Loucy (cell line): ENCODE data around the gene GPR52.

Experiments
- H2AFZ ChIP-seq: fragments of 200-600 bp; sonication (generic); 2 replicates; pipeline ENCODE4 v1.6.0; 2016; ENCODE audit warnings: antibody characterized with exemption, mild to moderate bottlenecking, low read length, moderate library complexity
- H3F3A ChIP-seq: fragments of 200-600 bp; 2 replicates; pipeline ENCODE4 v1.6.0; 2016; ENCODE audit warnings: antibody characterized with exemption, low read depth, mild to moderate bottlenecking
- H3K27me3 ChIP-seq: fragments of 200-600 bp; sonication (generic); 2 replicates; pipeline ENCODE4 v1.6.1; 2014; ENCODE audit warnings: low read length, mild to moderate bottlenecking; ENCODE audit not compliant: insufficient read depth, poor library complexity, severe bottlenecking
- H3K36me3 ChIP-seq: fragments of 200-600 bp; sonication (generic); 2 replicates; pipeline ENCODE4 v1.6.1; 2016; ENCODE audit warnings: low read length; ENCODE audit not compliant: insufficient read depth
- H3K4me1 ChIP-seq: fragments of 200-600 bp; sonication (generic); 2 replicates; pipeline ENCODE4 v1.5.1; 2014; ENCODE audit warnings: low read length, mild to moderate bottlenecking; ENCODE audit not compliant: insufficient read depth, poor library complexity, severe bottlenecking
- H3K4me2 ChIP-seq: fragments of 200-600 bp; sonication (generic); 2 replicates; pipeline ENCODE4 v1.6.0; 2014; ENCODE audit warnings: antibody characterized with exemption, low read length, low read depth, mild to moderate bottlenecking; ENCODE audit not compliant: poor library complexity, severe bottlenecking
- H3K4me3 ChIP-seq: fragments of 200-600 bp; sonication (generic); 2 replicates; pipeline ENCODE4 v1.5.1; 2014; ENCODE audit warnings: low read length, mild to moderate bottlenecking, mixed read lengths; ENCODE audit not compliant: poor library complexity, severe bottlenecking
- H3K79me2 ChIP-seq: fragments of 200-600 bp; sonication (generic); 2 replicates; pipeline ENCODE4 v1.6.1; 2014; ENCODE audit warnings: low read length; ENCODE audit not compliant: insufficient read depth
- H3K9ac ChIP-seq: fragments of 200-600 bp; sonication (generic); 2 replicates; pipeline ENCODE4 v1.6.0; 2014; ENCODE audit warnings: mild to moderate bottlenecking, low read depth, low read length, moderate library complexity; ENCODE audit not compliant: poor library complexity, severe bottlenecking
- H3K9me2 ChIP-seq: fragments of 200-600 bp; sonication (generic); replicated peaks from 2 replicates; pipeline ENCODE4 v1.6.1; 2016; ENCODE audit warnings: low read depth, low read length, mixed read lengths
- H3K9me3 ChIP-seq: fragments of 200-600 bp; sonication (generic); 2 replicates; pipeline ENCODE4 v1.6.1; 2014; ENCODE audit warnings: mild to moderate bottlenecking, antibody characterized with exemption, low read length, low read depth; ENCODE audit not compliant: insufficient read depth
- H4K20me1 ChIP-seq: fragments of 200-600 bp; sonication (generic); 2 replicates; pipeline ENCODE4 v1.6.0; 2014; ENCODE audit warnings: antibody characterized with exemption, low read length, mild to moderate bottlenecking; ENCODE audit not compliant: insufficient read depth, poor library complexity, severe bottlenecking
- EZH2phosphoT487 ChIP-seq: fragments of 200-600 bp; IDR thresholded peaks from 2 replicates; pipeline ENCODE4 v1.6.1; 2018; ENCODE audit warnings: antibody characterized with exemption, mild to moderate bottlenecking, moderate library complexity, borderline replicate concordance
- TF ChIP-seq, protein P1 (sequence below): fragments of 200-600 bp; sonication (generic); conservative IDR thresholded peaks from 2 replicates; pipeline ENCODE4 v1.5.1; 2014; ENCODE audit warnings: mild to moderate bottlenecking, antibody characterized with exemption, low read length

The GPR52 gene

DNA sequence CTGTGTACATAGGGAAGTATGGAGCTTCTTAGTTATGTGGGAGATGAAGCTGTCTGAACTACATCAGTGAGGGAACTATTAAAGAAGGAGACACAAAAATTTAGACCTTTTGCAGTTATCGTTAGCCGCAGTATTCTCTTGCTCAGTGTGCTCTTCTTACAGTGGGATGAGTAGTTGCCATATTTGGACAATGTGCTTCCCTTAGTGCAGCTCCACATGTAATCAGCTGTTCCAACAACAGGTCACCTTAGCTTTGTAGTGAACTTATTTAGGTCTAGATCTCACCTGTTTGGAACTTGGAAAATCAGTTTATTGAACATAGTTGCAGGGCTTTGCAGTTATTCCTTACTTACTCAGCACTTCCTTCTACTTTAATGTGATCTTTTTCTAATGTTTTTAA lies 18.1 kb downstream of the GPR52 start:
- no peak overlapping the region for H2AFZ ChIP-seq

DNA sequence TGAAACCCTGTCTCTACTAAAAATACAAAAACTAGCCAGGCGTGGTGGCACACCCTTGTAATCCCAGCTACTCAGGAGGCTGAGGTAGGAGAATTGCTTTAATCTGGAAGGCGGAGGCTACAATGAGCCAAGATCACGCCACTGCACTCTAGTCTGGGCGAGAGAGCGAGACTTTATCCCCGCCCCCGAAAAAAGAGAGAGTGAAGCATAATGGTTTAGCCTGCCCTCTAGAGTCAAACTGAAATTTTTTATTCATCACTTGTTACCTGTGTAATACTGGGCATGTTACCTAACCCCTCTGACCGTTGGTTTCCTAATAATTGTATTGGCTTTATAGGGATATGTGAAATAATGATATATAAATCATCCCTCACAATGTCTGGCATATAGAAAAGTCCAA lies 18.8 kb downstream of the GPR52 start:
- H3K9ac ChIP-seq, result no peak overlapping the region
- no peaks in the 10 kb centered on the region for H4K20me1 ChIP-seq
- H3K9me2 ChIP-seq, result no peaks in the 10 kb centered on the region
- no peaks in the 10 kb centered on the region for H3K79me2 ChIP-seq
- TF ChIP-seq, protein P1, sequence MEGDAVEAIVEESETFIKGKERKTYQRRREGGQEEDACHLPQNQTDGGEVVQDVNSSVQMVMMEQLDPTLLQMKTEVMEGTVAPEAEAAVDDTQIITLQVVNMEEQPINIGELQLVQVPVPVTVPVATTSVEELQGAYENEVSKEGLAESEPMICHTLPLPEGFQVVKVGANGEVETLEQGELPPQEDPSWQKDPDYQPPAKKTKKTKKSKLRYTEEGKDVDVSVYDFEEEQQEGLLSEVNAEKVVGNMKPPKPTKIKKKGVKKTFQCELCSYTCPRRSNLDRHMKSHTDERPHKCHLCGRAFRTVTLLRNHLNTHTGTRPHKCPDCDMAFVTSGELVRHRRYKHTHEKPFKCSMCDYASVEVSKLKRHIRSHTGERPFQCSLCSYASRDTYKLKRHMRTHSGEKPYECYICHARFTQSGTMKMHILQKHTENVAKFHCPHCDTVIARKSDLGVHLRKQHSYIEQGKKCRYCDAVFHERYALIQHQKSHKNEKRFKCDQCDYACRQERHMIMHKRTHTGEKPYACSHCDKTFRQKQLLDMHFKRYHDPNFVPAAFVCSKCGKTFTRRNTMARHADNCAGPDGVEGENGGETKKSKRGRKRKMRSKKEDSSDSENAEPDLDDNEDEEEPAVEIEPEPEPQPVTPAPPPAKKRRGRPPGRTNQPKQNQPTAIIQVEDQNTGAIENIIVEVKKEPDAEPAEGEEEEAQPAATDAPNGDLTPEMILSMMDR, result 0 out of 2 replicates have a peak, but pooled peaks have one; percentile 24
- TF ChIP-seq EZH2phosphoT487, result no peak
- no peak overlapping the region for H3K4me3 ChIP-seq
- no peaks in the 10 kb centered on the region for H3K4me1 ChIP-seq
- H3K27me3 ChIP-seq, result no peaks in the 10 kb centered on the region
- H3K4me2 ChIP-seq, result no peak overlapping the region
- H3K36me3 ChIP-seq, result no peaks in the 10 kb centered on the region
- H2AFZ ChIP-seq, result no peak overlapping the region
- no peaks in the 10 kb centered on the region for H3F3A ChIP-seq
- H3K9me3 ChIP-seq, result no peaks in the 10 kb centered on the region

More for the DNA sequence above, 18.1 kb downstream of the GPR52 start:
- Histone ChIP-seq H3K36me3 (no peaks in the 10 kb centered on the region), H3K9me2 (no peaks in the 10 kb centered on the region), H3K4me1 (no peaks in the 10 kb centered on the region), H3K27me3 (no peaks in the 10 kb centered on the region), H3K9ac (no peak overlapping the region), H3K9me3 (no peaks in the 10 kb centered on the region), H3F3A (no peaks in the 10 kb centered on the region), H3K4me2 (no peak overlapping the region), H4K20me1 (no peaks in the 10 kb centered on the region), H3K4me3 (no peak overlapping the region), H3K79me2 (no peaks in the 10 kb centered on the region)
- TF ChIP-seq, protein P1, result no peak

DNA sequence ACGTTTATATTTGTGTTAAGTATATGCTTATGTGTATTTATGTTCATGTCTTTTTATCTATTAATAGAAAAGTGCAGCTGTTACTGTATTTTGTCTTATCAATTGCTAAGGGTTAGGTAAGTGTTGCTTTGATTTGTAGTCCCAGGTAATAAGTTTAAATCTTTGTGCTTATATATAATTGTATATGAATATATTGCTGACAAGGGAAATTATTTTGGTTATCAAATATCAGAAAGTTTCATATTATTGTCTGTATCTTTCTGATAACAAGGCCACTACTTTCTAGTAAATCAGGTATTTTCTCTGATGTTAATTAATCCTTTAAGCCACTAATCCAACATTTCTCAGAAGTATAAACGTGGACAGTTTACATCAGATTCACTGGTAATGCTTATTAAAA lies 21.3 kb downstream of the GPR52 start:
- H3K79me2 ChIP-seq, result no peaks in the 10 kb centered on the region
- no peaks in the 10 kb centered on the region for H3K9me2 ChIP-seq
- no peaks in the 10 kb centered on the region for H3K4me1 ChIP-seq
- no peak overlapping the region for H3K9ac ChIP-seq
- no peaks in the 10 kb centered on the region for H4K20me1 ChIP-seq
- no peak overlapping the region for H3K4me2 ChIP-seq
- H3K27me3 ChIP-seq, result no peaks in the 10 kb centered on the region
- TF ChIP-seq, protein P1, result no peak
- TF ChIP-seq EZH2phosphoT487, result no peak
- H3F3A ChIP-seq, result no peaks in the 10 kb centered on the region
- no peaks in the 10 kb centered on the region for H3K36me3 ChIP-seq
- no peak overlapping the region for H2AFZ ChIP-seq
- H3K4me3 ChIP-seq, result no peak overlapping the region
- no peaks in the 10 kb centered on the region for H3K9me3 ChIP-seq
